Neural progenitor cell (in vitro differentiated cells): Measurements from ENCODE around the gene EHMT1.

Experiments
- EZH2 ChIP-seq: fragments of 200-600 bp; sonication (generic); IDR thresholded peaks from 2 replicates; pipeline ENCODE4 v1.6.1; 2017; ENCODE audit warnings: antibody characterized with exemption, mild to moderate bottlenecking, moderate library complexity
- EZH2phosphoT487 ChIP-seq: fragments of 200-600 bp; sonication (generic); IDR thresholded peaks from 2 replicates; pipeline ENCODE4 v1.6.1; 2017; ENCODE audit warnings: antibody characterized with exemption
- TF ChIP-seq, protein P1 (sequence below): fragments of 200-600 bp; sonication (generic); IDR thresholded peaks from 2 replicates; pipeline ENCODE4 v1.5.1; 2017; ENCODE audit warnings: antibody characterized with exemption, mild to moderate bottlenecking

DNA sequence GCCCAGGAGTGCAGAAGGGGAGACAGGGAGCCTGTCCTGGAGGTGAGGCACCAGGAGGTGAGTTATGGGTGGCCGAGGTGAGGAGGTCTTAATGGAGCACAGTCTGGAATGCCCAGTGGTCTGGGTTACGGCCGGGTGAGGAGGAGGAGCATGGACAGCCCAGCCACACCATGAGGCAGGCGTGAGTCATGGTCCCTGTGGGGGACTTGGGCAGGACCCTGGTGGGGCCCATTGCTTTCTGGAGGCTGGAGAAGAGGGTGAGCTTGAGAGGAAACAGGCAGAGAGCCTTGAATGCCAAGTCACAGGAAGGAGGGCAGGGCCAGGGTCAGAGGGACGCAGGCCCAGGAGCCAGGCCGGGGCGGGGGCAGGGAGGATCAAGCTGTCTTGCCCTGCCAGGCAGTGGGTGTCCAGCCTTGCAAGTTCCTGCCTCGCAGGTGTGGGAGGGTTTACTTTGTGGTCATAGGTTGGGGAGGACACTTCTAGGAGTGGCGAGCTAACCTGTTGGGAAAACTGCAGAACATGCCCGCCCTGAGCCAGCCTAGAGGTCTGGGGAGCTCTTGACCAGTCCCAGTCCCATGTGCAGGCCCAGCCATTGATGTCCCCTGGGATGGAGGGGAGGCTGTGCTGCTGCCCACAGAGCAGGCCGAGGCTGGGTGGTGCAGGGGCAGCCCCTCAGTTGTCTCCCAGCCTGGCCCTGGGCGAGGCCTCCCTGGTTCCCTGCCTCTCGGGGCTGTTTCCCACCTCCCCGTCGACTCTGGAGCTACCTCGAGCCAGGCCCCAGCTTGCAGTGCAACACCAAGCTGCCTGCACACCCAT lies 261.6 kb downstream of the EHMT1 start:
- TF ChIP-seq, protein P1, sequence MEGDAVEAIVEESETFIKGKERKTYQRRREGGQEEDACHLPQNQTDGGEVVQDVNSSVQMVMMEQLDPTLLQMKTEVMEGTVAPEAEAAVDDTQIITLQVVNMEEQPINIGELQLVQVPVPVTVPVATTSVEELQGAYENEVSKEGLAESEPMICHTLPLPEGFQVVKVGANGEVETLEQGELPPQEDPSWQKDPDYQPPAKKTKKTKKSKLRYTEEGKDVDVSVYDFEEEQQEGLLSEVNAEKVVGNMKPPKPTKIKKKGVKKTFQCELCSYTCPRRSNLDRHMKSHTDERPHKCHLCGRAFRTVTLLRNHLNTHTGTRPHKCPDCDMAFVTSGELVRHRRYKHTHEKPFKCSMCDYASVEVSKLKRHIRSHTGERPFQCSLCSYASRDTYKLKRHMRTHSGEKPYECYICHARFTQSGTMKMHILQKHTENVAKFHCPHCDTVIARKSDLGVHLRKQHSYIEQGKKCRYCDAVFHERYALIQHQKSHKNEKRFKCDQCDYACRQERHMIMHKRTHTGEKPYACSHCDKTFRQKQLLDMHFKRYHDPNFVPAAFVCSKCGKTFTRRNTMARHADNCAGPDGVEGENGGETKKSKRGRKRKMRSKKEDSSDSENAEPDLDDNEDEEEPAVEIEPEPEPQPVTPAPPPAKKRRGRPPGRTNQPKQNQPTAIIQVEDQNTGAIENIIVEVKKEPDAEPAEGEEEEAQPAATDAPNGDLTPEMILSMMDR: no peak
- TF ChIP-seq EZH2: no peak
- TF ChIP-seq EZH2phosphoT487: no peak
